HCT116 (cell line): Measurements from ENCODE around the gene FLT4. TPM values are rescaled to one million over a fixed set of nuclear protein-coding genes. Genes with fewer than 3 reads are reported as not detected.

ENCODE experiments used
- ATAC-seq: fragments of 200-7000 bp; cut with Tn5 transposase; 2 replicates; pipeline ENCODE4 v1.9.1; 2020; ENCODE audit warnings: mild to moderate bottlenecking, moderate library complexity
- BruUV-seq: library from RNA; stranded (reverse); fragments of 400-500 nt; replicated peaks from 2 replicates; lab custom pipeline; 2021; lab: Mats Ljungman, UMichigan
- CTCF ChIA-PET: fragments of 300-600 bp; sonication (Branson Sonifier 250); formaldehyde crosslinking; loops from one replicate; lab custom pipeline; 2021; ENCODE audit warnings: antibody characterized with exemption; lab: Charles Lee
- POLR2A ChIA-PET: fragments of 300-600, 350-600 bp; sonication (Branson Sonifier 250); formaldehyde crosslinking; loops from one replicate; lab custom pipeline; 2021; ENCODE audit warnings: antibody characterized with exemption; lab: Charles Lee
- RAD21 ChIA-PET, 2 experiments: fragments of 300-600 bp; sonication (Branson Sonifier 250); formaldehyde crosslinking; loops; one replicate each; lab custom pipeline; 2023; ENCODE audit warnings: low total read pairs in 2 of 2; ENCODE audit not compliant: uncharacterized antibody in 2 of 2, unreplicated experiment in 2 of 2, low non-redundant PET in 1 of 2; lab: Charles Lee
- DNase-seq: peaks from one replicate; pipeline ENCODE4 v3.0.0-alpha.2; 2010; ENCODE audit warnings: low read depth, low spot score
- H2AFZ ChIP-seq: fragments of 200-600 bp; shearing (Covaris generic), sonication (generic); 2 replicates; pipeline ENCODE4 v1.6.1; 2017; ENCODE audit warnings: low read depth, mixed run types, mixed read lengths, antibody characterized with exemption, low read length; ENCODE audit not compliant: poor library complexity, severe bottlenecking
- H3K27ac ChIP-seq: 2 replicates; pipeline ENCODE4 v1.5.1; 2012; ENCODE audit warnings: low read depth, low read length
- H3K27me3 ChIP-seq: fragments of 200-600 bp; sonication (generic); 2 replicates; pipeline ENCODE4 v1.6.1; 2016; ENCODE audit warnings: mixed run types, low read length, mixed read lengths; ENCODE audit not compliant: insufficient read depth
- H3K36me3 ChIP-seq, 2 experiments: fragments of 200-500 bp in 1 of 2; fragments of 200-600 bp in 1 of 2; sonication (Bioruptor generic) in 1 of 2; sonication (generic) in 1 of 2; 2 replicates each; pipeline versions ENCODE4 v1.5.1 to v1.6.1; 2014 to 2016; ENCODE audit warnings: low read length in 2 of 2, inconsistent platforms in 1 of 2, mixed read lengths in 1 of 2, mixed run types in 1 of 2; ENCODE audit not compliant: insufficient read depth in 2 of 2, control insufficient read depth in 1 of 2
- H3K4me1 ChIP-seq, 2 experiments: fragments of 200-600 bp in 1 of 2; sonication (generic) in 1 of 2; 2 replicates each; pipeline versions ENCODE4 v1.5.1 to v1.6.1; 2012 to 2017; ENCODE audit warnings: low read length in 2 of 2, inconsistent platforms in 1 of 2, mild to moderate bottlenecking in 1 of 2, mixed read lengths in 1 of 2, mixed run types in 1 of 2, moderate library complexity in 1 of 2; ENCODE audit not compliant: insufficient read depth in 2 of 2, control insufficient read depth in 1 of 2
- H3K4me2 ChIP-seq: fragments of 200-600 bp; sonication (generic); 2 replicates; pipeline ENCODE4 v1.6.1; 2017; ENCODE audit warnings: mixed run types, low read length, mixed read lengths
- H3K4me3 ChIP-seq, 2 experiments: fragments of 200-600 bp in 1 of 2; sonication (generic) in 1 of 2; replicated peaks in 1 of 2; 2 replicates each; pipeline ENCODE4 v1.5.1; 2011 to 2016; ENCODE audit warnings: low read length in 2 of 2, control low read depth in 1 of 2, low read depth in 1 of 2, mild to moderate bottlenecking in 1 of 2, mixed read lengths in 1 of 2, mixed run types in 1 of 2
- H3K79me2 ChIP-seq: fragments of 200-600 bp; sonication (generic); 2 replicates; pipeline ENCODE4 v1.6.1; 2017; ENCODE audit warnings: mild to moderate bottlenecking, mixed run types, low read length, moderate library complexity, mixed read lengths; ENCODE audit not compliant: insufficient read depth
- H3K9ac ChIP-seq: fragments of 200-600 bp; sonication (generic); 2 replicates; pipeline ENCODE4 v1.6.1; 2016; ENCODE audit warnings: low read length, mixed read lengths
- H3K9me2 ChIP-seq: fragments of 200-600 bp; sonication (generic), shearing (Covaris generic); 2 replicates; pipeline ENCODE4 v1.6.1; 2017; ENCODE audit warnings: mixed run types, mild to moderate bottlenecking, moderate library complexity; ENCODE audit not compliant: insufficient read depth
- H3K9me3 ChIP-seq, 2 experiments: fragments of 200-500 bp in 1 of 2; fragments of 200-600 bp in 1 of 2; sonication (Bioruptor generic) in 1 of 2; sonication (generic) in 1 of 2; 2 replicates each; pipeline ENCODE4 v1.6.1; 2014 to 2017; ENCODE audit warnings: low read length in 2 of 2, mixed read lengths in 2 of 2, inconsistent platforms in 1 of 2, low read depth in 1 of 2, mild to moderate bottlenecking in 1 of 2, mixed run types in 1 of 2, moderate library complexity in 1 of 2; ENCODE audit not compliant: control insufficient read depth in 1 of 2, insufficient read depth in 1 of 2
- H4K20me1 ChIP-seq: fragments of 200-600 bp; sonication (generic), shearing (Covaris generic); 2 replicates; pipeline ENCODE4 v1.6.1; 2017; ENCODE audit warnings: mixed run types, mild to moderate bottlenecking, moderate library complexity; ENCODE audit not compliant: insufficient read depth
- ATF3 ChIP-seq: IDR thresholded peaks from 2 replicates; pipeline ENCODE4 v1.6.1; 2012
- CBX3 ChIP-seq: IDR thresholded peaks from 2 replicates; pipeline ENCODE4 v1.6.1; 2012; ENCODE audit warnings: low read depth
- CEBPB ChIP-seq: IDR thresholded peaks from 2 replicates; pipeline ENCODE4 v1.6.1; 2012; ENCODE audit warnings: low read depth
- ELF1 ChIP-seq: IDR thresholded peaks from 2 replicates; pipeline ENCODE4 v1.6.1; 2012; ENCODE audit warnings: low read depth, borderline replicate concordance
- FOSL1 ChIP-seq: IDR thresholded peaks from 2 replicates; pipeline ENCODE4 v1.6.1; 2012; ENCODE audit warnings: low read depth
- JUND ChIP-seq: IDR thresholded peaks from 2 replicates; pipeline ENCODE4 v1.6.1; 2012
- MAX ChIP-seq: IDR thresholded peaks from 2 replicates; pipeline ENCODE4 v1.6.1; 2012
- POLR2A ChIP-seq: IDR thresholded peaks from 2 replicates; pipeline ENCODE4 v1.7.0; 2011; ENCODE audit warnings: borderline replicate concordance; ENCODE audit not compliant: insufficient read depth, insufficient read length; ENCODE audit errors: extremely low read depth
- POLR2AphosphoS5 ChIP-seq: IDR thresholded peaks from 2 replicates; pipeline ENCODE4 v1.6.1; 2011; ENCODE audit warnings: mild to moderate bottlenecking, low read depth, low read length, moderate library complexity
- RAD21 ChIP-seq: IDR thresholded peaks from 2 replicates; pipeline ENCODE4 v1.6.1; 2012; ENCODE audit warnings: low read depth, mild to moderate bottlenecking
- SIN3A ChIP-seq: IDR thresholded peaks from 2 replicates; pipeline ENCODE4 v1.6.1; 2012; ENCODE audit warnings: low read depth
- SP1 ChIP-seq: IDR thresholded peaks from 2 replicates; pipeline ENCODE4 v1.6.1; 2012; ENCODE audit warnings: low read depth
- SRF ChIP-seq: IDR thresholded peaks from 2 replicates; pipeline ENCODE4 v1.6.1; 2012; ENCODE audit warnings: low read depth
- TCF7L2 ChIP-seq: IDR thresholded peaks from 2 replicates; pipeline ENCODE4 v1.7.0; 2011; ENCODE audit warnings: borderline replicate concordance, inconsistent platforms; ENCODE audit not compliant: insufficient read depth, insufficient read length; ENCODE audit errors: extremely low read depth
- ZBTB33 ChIP-seq: IDR thresholded peaks from 2 replicates; pipeline ENCODE4 v1.6.1; 2011; ENCODE audit warnings: mild to moderate bottlenecking, low read length, moderate library complexity; ENCODE audit not compliant: insufficient replicate concordance; ENCODE audit errors: extremely low read depth
- ZFX ChIP-seq: fragments of 450-650 bp; IDR thresholded peaks from 2 replicates; pipeline ENCODE4 v1.6.1; 2017
- ZNF274 ChIP-seq: fragments of 200-500 bp; sonication (Bioruptor generic); IDR thresholded peaks from 2 replicates; pipeline ENCODE4 v1.6.1; 2014; ENCODE audit warnings: mild to moderate bottlenecking, low read depth, low read length, inconsistent platforms
- intact Hi-C: fragments of 100-400 bp; cut with micrococcal nuclease; formaldehyde crosslinking; loops from 2 replicates; pipeline ENCODE4 v1.10.0; 2022
- total RNA-seq: library from RNA; stranded (reverse); gene quantifications from one replicate; pipeline ENCODE4 v1.2.1, GENCODE V29; 2021; ENCODE audit not compliant: unreplicated experiment

The FLT4 gene
- total RNA-seq, 1 experiment from 2014 or later = 0.17 TPM

GRCh38 chr5:180646289-180646962 is 3.0 kb downstream of the FLT4 start:
- intact Hi-C loops = no loop called here
- Histone ChIP-seq H2AFZ (no peak overlapping the region), H3K27ac (no peak overlapping the region), H3K9ac (no peak overlapping the region), H3K4me2 (no peak overlapping the region), H4K20me1 (no peaks in the 10 kb centered on the region), H3K27me3 (no peaks in the 10 kb centered on the region), H3K9me2 (no peaks in the 10 kb centered on the region), H3K9me3 (no peaks in the 10 kb centered on the region), H3K4me1 (no peaks in the 10 kb centered on the region), H3K36me3 (no peaks in the 10 kb centered on the region), H3K4me3 (no peak overlapping the region), H3K79me2 (no peaks in the 10 kb centered on the region)
- ChIA-PET CTCF (no interaction called here), RAD21 (no interaction called here), POLR2A (no interaction called here)
- TF ChIP-seq SIN3A = no peak
- TF ChIP-seq RAD21 = no peak
- TF ChIP-seq POLR2AphosphoS5 = no peak
- no peak for TF ChIP-seq POLR2A
- no peak for TF ChIP-seq CEBPB
- TF ChIP-seq ZNF274 = no peak
- no peak for TF ChIP-seq ZFX
- TF ChIP-seq ATF3 = no peak
- no peak for TF ChIP-seq ZBTB33
- no peak for TF ChIP-seq CBX3
- no peak for TF ChIP-seq SP1
- TF ChIP-seq JUND = no peak
- no peak for TF ChIP-seq ELF1
- no peak for TF ChIP-seq TCF7L2
- TF ChIP-seq FOSL1 = no peak
- no peak for TF ChIP-seq MAX
- no peak for TF ChIP-seq SRF
- DNase-seq (no peak), ATAC-seq (no peak)
- no TSS peak for BruUV-seq
